OCI-LY7 (cell line): Measurements from ENCODE around the gene CACNA2D1.

ENCODE experiments used
- EZH2phosphoT487 ChIP-seq: fragments of 200-600 bp; sonication (generic); IDR thresholded peaks from 2 replicates; pipeline ENCODE4 v1.6.1; 2018; ENCODE audit warnings: low read depth, borderline replicate concordance, mild to moderate bottlenecking, mixed run types, antibody characterized with exemption, low read length, moderate library complexity, mixed read lengths
- TF ChIP-seq, protein P1 (sequence below): fragments of 200-600 bp; sonication (generic); conservative IDR thresholded peaks from 2 replicates; pipeline ENCODE4 v1.5.1; 2014; ENCODE audit warnings: mild to moderate bottlenecking, antibody characterized with exemption, low read length, moderate library complexity, mixed read lengths

DNA sequence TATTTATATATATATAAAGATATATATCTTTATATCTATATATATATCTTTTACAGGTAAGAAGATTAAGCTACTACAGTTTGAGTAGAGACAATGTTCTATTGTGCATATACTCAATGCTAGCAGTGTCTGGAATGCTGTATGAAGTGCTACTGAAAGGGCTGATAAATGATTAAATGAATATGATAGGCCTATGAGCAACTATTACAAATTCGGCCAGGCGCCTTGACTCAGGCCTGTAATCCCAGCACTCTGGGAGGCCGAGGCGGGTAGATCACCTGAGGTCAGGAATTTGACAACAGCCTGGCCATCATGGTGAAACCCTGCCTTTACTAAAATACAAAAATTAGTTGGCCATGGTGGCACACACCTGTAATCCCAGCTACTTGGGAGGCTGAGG lies 297.1 kb downstream of the CACNA2D1 start:
- TF ChIP-seq, protein P1, sequence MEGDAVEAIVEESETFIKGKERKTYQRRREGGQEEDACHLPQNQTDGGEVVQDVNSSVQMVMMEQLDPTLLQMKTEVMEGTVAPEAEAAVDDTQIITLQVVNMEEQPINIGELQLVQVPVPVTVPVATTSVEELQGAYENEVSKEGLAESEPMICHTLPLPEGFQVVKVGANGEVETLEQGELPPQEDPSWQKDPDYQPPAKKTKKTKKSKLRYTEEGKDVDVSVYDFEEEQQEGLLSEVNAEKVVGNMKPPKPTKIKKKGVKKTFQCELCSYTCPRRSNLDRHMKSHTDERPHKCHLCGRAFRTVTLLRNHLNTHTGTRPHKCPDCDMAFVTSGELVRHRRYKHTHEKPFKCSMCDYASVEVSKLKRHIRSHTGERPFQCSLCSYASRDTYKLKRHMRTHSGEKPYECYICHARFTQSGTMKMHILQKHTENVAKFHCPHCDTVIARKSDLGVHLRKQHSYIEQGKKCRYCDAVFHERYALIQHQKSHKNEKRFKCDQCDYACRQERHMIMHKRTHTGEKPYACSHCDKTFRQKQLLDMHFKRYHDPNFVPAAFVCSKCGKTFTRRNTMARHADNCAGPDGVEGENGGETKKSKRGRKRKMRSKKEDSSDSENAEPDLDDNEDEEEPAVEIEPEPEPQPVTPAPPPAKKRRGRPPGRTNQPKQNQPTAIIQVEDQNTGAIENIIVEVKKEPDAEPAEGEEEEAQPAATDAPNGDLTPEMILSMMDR = no peak
- no peak for TF ChIP-seq EZH2phosphoT487
